HEK293 (cell line): ENCODE measurements around the gene NRN1L.
A peak's percentile ranks its signal among the peaks of the same experiment; 100 is the strongest.

Experiments
- CTCF ChIA-PET: fragments of 350-600 bp; formaldehyde crosslinking; extraction: SDS; loops from one replicate; lab custom pipeline; 2021; ENCODE audit warnings: antibody characterized with exemption; lab: Yijun Ruan, JAX
- POLR2A ChIA-PET: fragments of 300-600 bp; formaldehyde crosslinking; extraction: SDS; loops from one replicate; lab custom pipeline; 2020; ENCODE audit warnings: antibody characterized with exemption, inconsistent platforms; lab: Yijun Ruan, JAX
- H3K27ac ChIP-seq: fragments of 200-500 bp; sonication (Bioruptor generic); 2 replicates; pipeline ENCODE4 v1.5.1; 2014; ENCODE audit warnings: low read depth, low read length, control low read depth, inconsistent platforms; ENCODE audit errors: extremely low read depth
- H3K36me3 ChIP-seq, 2 experiments: fragments of 200-500 bp in 1 of 2; sonication (Bioruptor generic) in 1 of 2; 1 replicate in 1 of 2; 2 replicates in 1 of 2; pipeline ENCODE4 v1.5.1; 2014 to 2017; ENCODE audit warnings: inconsistent platforms in 2 of 2, low read length in 2 of 2; ENCODE audit not compliant: control insufficient read depth in 2 of 2, insufficient read depth in 1 of 2
- H3K4me1 ChIP-seq: fragments of 200-500 bp; sonication (Bioruptor generic); 2 replicates; pipeline ENCODE4 v1.5.1; 2014; ENCODE audit warnings: mild to moderate bottlenecking, low read length, inconsistent platforms; ENCODE audit not compliant: control insufficient read depth, insufficient read depth
- H3K4me3 ChIP-seq: 2 replicates; pipeline ENCODE4 v1.5.1; 2011; ENCODE audit warnings: low read depth, mild to moderate bottlenecking, control low read depth, low read length, moderate library complexity
- H3K9me3 ChIP-seq: fragments of 200-500 bp; sonication (Bioruptor generic); 2 replicates; pipeline ENCODE4 v1.5.1; 2014; ENCODE audit warnings: low read depth, low read length, inconsistent platforms; ENCODE audit not compliant: control insufficient read depth, insufficient read depth
- EGR2 ChIP-seq: fragments of 450-650 bp; formaldehyde crosslinking; IDR thresholded peaks from 2 replicates; pipeline ENCODE4 v1.5.1; 2016; ENCODE audit warnings: low read depth, missing biosample characterization, missing genetic modification characterization
- FEZF1 ChIP-seq: fragments of 450-650 bp; formaldehyde crosslinking; IDR thresholded peaks from 2 replicates; pipeline ENCODE4 v1.5.1; 2016; ENCODE audit warnings: missing biosample characterization, missing genetic modification characterization
- KLF10 ChIP-seq: fragments of 450-650 bp; IDR thresholded peaks from 2 replicates; pipeline ENCODE4 v1.5.1; 2018; ENCODE audit warnings: missing biosample characterization, mild to moderate bottlenecking, missing genetic modification characterization
- OVOL3 ChIP-seq: fragments of 450-650 bp; formaldehyde crosslinking; IDR thresholded peaks from 2 replicates; pipeline ENCODE4 v1.5.1; 2016; ENCODE audit warnings: missing biosample characterization, missing genetic modification characterization
- SALL2 ChIP-seq: fragments of 450-650 bp; formaldehyde crosslinking; IDR thresholded peaks from 2 replicates; pipeline ENCODE4 v1.5.0; 2017; ENCODE audit warnings: missing biosample characterization, mild to moderate bottlenecking, missing genetic modification characterization, borderline replicate concordance
- ZBTB7A ChIP-seq: fragments of 450-650 bp; formaldehyde crosslinking; IDR thresholded peaks from 2 replicates; pipeline ENCODE4 v1.5.1; 2016; ENCODE audit warnings: low read depth, missing biosample characterization, missing genetic modification characterization
- ZEB2 ChIP-seq: fragments of 450-650 bp; formaldehyde crosslinking; IDR thresholded peaks from 2 replicates; pipeline ENCODE4 v1.5.1; 2016; ENCODE audit warnings: missing biosample characterization, missing genetic modification characterization
- ZFHX2 ChIP-seq: fragments of 450-650 bp; formaldehyde crosslinking; conservative IDR thresholded peaks from 2 replicates; pipeline ENCODE4 v1.5.1; 2016; ENCODE audit warnings: missing biosample characterization, missing genetic modification characterization
- ZNF133 ChIP-seq: fragments of 450-650 bp; formaldehyde crosslinking; IDR thresholded peaks from 2 replicates; pipeline ENCODE4 v1.5.1; 2016; ENCODE audit warnings: missing biosample characterization, missing genetic modification characterization
- ZNF175 ChIP-seq: fragments of 450-650 bp; formaldehyde crosslinking; IDR thresholded peaks from 2 replicates; pipeline ENCODE4 v1.5.1; 2016; ENCODE audit warnings: missing biosample characterization, missing genetic modification characterization
- ZNF292 ChIP-seq: fragments of 450-650 bp; formaldehyde crosslinking; IDR thresholded peaks from 2 replicates; pipeline ENCODE4 v1.5.1; 2016; ENCODE audit warnings: low read depth, missing biosample characterization, missing genetic modification characterization, borderline replicate concordance
- ZNF404 ChIP-seq: fragments of 450-650 bp; formaldehyde crosslinking; IDR thresholded peaks from 2 replicates; pipeline ENCODE4 v1.5.1; 2017; ENCODE audit warnings: missing biosample characterization, missing genetic modification characterization
- ZNF548 ChIP-seq: fragments of 450-650 bp; formaldehyde crosslinking; IDR thresholded peaks from 2 replicates; pipeline ENCODE4 v1.5.1; 2016; ENCODE audit warnings: missing biosample characterization, missing genetic modification characterization
- ZNF549 ChIP-seq: fragments of 450-650 bp; IDR thresholded peaks from 2 replicates; pipeline ENCODE4 v1.5.1; 2018; ENCODE audit warnings: missing biosample characterization, missing genetic modification characterization, mild to moderate bottlenecking, inconsistent platforms, moderate library complexity
- ZNF596 ChIP-seq: fragments of 450-650 bp; IDR thresholded peaks from 2 replicates; pipeline ENCODE4 v1.5.0; 2018; ENCODE audit warnings: missing biosample characterization, mild to moderate bottlenecking, missing genetic modification characterization, moderate library complexity
- ZNF621 ChIP-seq: fragments of 450-650 bp; formaldehyde crosslinking; IDR thresholded peaks from 2 replicates; pipeline ENCODE4 v1.5.1; 2017; ENCODE audit warnings: missing biosample characterization, missing genetic modification characterization
- ZNF660 ChIP-seq: fragments of 450-650 bp; IDR thresholded peaks from 2 replicates; pipeline ENCODE4 v1.5.1; 2018; ENCODE audit warnings: missing biosample characterization, mild to moderate bottlenecking, missing genetic modification characterization
- ZNF777 ChIP-seq: fragments of 450-650 bp; formaldehyde crosslinking; IDR thresholded peaks from 2 replicates; pipeline ENCODE4 v1.5.1; 2017; ENCODE audit warnings: missing biosample characterization, missing genetic modification characterization, borderline replicate concordance
- ZSCAN16 ChIP-seq: fragments of 450-650 bp; formaldehyde crosslinking; IDR thresholded peaks from 2 replicates; pipeline ENCODE4 v1.5.1; 2016; ENCODE audit warnings: missing biosample characterization, missing genetic modification characterization
- TF ChIP-seq, protein P1 (sequence below): fragments of 450-650 bp; formaldehyde crosslinking; IDR thresholded peaks from 2 replicates; pipeline ENCODE4 v1.5.1; 2017; ENCODE audit warnings: missing biosample characterization, missing genetic modification characterization
- TF ChIP-seq, protein P2 (sequence below): fragments of 450-650 bp; formaldehyde crosslinking; conservative IDR thresholded peaks from 2 replicates; pipeline ENCODE4 v1.5.1; 2016; ENCODE audit warnings: low read depth, missing biosample characterization, missing genetic modification characterization
- TF ChIP-seq, protein P3 (sequence below): fragments of 450-650 bp; formaldehyde crosslinking; IDR thresholded peaks from 2 replicates; pipeline ENCODE4 v1.5.1; 2016; ENCODE audit warnings: missing biosample characterization, missing genetic modification characterization, borderline replicate concordance

NRN1L gene

DNA sequence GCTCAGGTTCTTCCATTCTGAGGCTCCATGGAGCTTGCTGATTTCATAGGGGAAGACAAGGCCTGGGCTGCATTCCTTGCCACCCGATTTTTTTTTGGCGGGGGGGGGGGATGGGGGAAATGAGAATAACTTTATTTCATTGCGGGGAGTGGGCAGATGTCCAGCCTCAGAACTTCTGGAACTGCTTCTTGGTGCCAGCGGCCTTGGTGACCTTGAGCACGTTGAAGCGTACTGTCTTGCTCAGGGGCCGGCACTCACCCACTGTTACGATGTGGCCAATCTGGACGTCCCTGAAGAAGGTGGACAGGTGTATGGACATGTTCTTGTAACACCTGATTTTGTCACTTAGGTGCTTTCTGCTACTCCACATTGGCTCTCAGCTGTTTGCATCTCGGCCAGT, 28.9 kb upstream of the NRN1L start:
- POLR2A ChIA-PET, result interaction anchor here (0.6 to 1.5 kb wide), 3 partner anchors 22 to 149 kb away, joined by 3 to 5 read pairs (median 3); no protein-coding TSS in a partner anchor
- CTCF ChIA-PET, result interaction anchor here (0.6 to 0.8 kb wide), 2 partner anchors 40 to 188 kb away, joined by 3 read pairs; no protein-coding TSS in a partner anchor
- H3K9me3 ChIP-seq, result no peaks in the 10 kb centered on the region
- H3K36me3 ChIP-seq, result peaks cover 0 to 34% of the 10 kb centered on the region in 2 experiments; a peak in 2 of 3 replicates
- peaks cover 12% of the 10 kb centered on the region for H3K4me1 ChIP-seq
- TF ChIP-seq, protein P1, sequence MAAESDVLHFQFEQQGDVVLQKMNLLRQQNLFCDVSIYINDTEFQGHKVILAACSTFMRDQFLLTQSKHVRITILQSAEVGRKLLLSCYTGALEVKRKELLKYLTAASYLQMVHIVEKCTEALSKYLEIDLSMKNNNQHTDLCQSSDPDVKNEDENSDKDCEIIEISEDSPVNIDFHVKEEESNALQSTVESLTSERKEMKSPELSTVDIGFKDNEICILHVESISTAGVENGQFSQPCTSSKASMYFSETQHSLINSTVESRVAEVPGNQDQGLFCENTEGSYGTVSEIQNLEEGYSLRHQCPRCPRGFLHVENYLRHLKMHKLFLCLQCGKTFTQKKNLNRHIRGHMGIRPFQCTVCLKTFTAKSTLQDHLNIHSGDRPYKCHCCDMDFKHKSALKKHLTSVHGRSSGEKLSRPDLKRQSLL (tag by site-specific recombination), result no peak
- TF ChIP-seq, all 188 proteins: peak for 0
- no peak overlapping the region for H3K27ac ChIP-seq
- no peak overlapping the region for H3K4me3 ChIP-seq

GRCh38 chr16:67856927-67857546, 27.6 kb upstream of the NRN1L start:
- ChIA-PET CTCF (interaction anchor here (0.8 to 1.4 kb wide), 5 partner anchors 27 to 137 kb away, joined by 3 to 5 read pairs (median 3); no protein-coding TSS in a partner anchor), POLR2A (interaction anchor here (1.2 kb wide), 1 partner anchor 40 kb away, joined by 3 read pairs; no protein-coding TSS in a partner anchor)
- peak; percentile 90 for TF ChIP-seq ZSCAN16
- no peak for TF ChIP-seq ZNF777 (tag by site-specific recombination)
- no peak overlapping the region for H3K4me3 ChIP-seq
- H3K9me3 ChIP-seq, result no peaks in the 10 kb centered on the region
- 0 out of 2 replicates have a peak overlapping the region, but pooled peaks have one; percentile 14 for H3K27ac ChIP-seq
- H3K4me1 ChIP-seq, result peaks cover 12% of the 10 kb centered on the region
- peaks cover 0 to 45% of the 10 kb centered on the region in 2 experiments; a peak in 2 of 3 replicates for H3K36me3 ChIP-seq

GRCh38 chr16:67857547-67858233, 27.0 kb upstream of the NRN1L start:
- ChIA-PET POLR2A (interaction anchor here (0.9 kb wide), 1 partner anchor 34 kb away, joined by 3 read pairs; no protein-coding TSS in a partner anchor), CTCF (interaction anchor here (0.5 to 1.4 kb wide), 5 partner anchors 26 to 136 kb away, joined by 3 to 5 read pairs (median 3); no protein-coding TSS in a partner anchor)
- peaks cover 0 to 50% of the 10 kb centered on the region in 2 experiments; a peak in 2 of 3 replicates for H3K36me3 ChIP-seq
- no peak overlapping the region for H3K27ac ChIP-seq
- TF ChIP-seq KLF10 (tag by site-specific recombination) (no peak), ZNF175 (tag by site-specific recombination) (no peak), ZNF133 (tag by site-specific recombination) (no peak), SALL2 (no peak), ZNF621 (tag by site-specific recombination) (no peak), ZEB2 (tag by site-specific recombination) (no peak), ZNF292 (no peak), EGR2 (tag by site-specific recombination) (peak; percentile 48; the same call in 1 of the 2 replicates), FEZF1 (tag by site-specific recombination) (0 out of 2 replicates have a peak, but pooled peaks have one; percentile 8), ZBTB7A (tag by site-specific recombination) (no peak), ZNF596 (tag by site-specific recombination) (no peak), ZNF660 (no peak), ZNF549 (tag by site-specific recombination) (no peak), ZNF404 (tag by site-specific recombination) (no peak), ZFHX2 (0 out of 2 replicates have a peak, but pooled peaks have one; percentile 30), OVOL3 (tag by site-specific recombination) (no peak), ZNF548 (tag by site-specific recombination) (no peak)
- TF ChIP-seq, protein P2, sequence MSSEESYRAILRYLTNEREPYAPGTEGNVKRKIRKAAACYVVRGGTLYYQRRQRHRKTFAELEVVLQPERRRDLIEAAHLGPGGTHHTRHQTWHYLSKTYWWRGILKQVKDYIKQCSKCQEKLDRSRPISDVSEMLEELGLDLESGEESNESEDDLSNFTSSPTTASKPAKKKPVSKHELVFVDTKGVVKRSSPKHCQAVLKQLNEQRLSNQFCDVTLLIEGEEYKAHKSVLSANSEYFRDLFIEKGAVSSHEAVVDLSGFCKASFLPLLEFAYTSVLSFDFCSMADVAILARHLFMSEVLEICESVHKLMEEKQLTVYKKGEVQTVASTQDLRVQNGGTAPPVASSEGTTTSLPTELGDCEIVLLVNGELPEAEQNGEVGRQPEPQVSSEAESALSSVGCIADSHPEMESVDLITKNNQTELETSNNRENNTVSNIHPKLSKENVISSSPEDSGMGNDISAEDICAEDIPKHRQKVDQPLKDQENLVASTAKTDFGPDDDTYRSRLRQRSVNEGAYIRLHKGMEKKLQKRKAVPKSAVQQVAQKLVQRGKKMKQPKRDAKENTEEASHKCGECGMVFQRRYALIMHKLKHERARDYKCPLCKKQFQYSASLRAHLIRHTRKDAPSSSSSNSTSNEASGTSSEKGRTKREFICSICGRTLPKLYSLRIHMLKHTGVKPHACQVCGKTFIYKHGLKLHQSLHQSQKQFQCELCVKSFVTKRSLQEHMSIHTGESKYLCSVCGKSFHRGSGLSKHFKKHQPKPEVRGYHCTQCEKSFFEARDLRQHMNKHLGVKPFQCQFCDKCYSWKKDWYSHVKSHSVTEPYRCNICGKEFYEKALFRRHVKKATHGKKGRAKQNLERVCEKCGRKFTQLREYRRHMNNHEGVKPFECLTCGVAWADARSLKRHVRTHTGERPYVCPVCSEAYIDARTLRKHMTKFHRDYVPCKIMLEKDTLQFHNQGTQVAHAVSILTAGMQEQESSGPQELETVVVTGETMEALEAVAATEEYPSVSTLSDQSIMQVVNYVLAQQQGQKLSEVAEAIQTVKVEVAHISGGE (tag by site-specific recombination), result no peak
- TF ChIP-seq, protein P3, sequence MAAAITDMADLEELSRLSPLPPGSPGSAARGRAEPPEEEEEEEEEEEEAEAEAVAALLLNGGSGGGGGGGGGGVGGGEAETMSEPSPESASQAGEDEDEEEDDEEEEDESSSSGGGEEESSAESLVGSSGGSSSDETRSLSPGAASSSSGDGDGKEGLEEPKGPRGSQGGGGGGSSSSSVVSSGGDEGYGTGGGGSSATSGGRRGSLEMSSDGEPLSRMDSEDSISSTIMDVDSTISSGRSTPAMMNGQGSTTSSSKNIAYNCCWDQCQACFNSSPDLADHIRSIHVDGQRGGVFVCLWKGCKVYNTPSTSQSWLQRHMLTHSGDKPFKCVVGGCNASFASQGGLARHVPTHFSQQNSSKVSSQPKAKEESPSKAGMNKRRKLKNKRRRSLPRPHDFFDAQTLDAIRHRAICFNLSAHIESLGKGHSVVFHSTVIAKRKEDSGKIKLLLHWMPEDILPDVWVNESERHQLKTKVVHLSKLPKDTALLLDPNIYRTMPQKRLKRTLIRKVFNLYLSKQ (tag by site-specific recombination), result no peak
- H3K9me3 ChIP-seq, result no peaks in the 10 kb centered on the region
- H3K4me3 ChIP-seq, result no peak overlapping the region
- H3K4me1 ChIP-seq, result peaks cover 13% of the 10 kb centered on the region
